HG03457 (cell line): ENCODE results near the gene TMEM151A.
A peak's percentile ranks its signal among the peaks of the same experiment; 100 is the strongest.

Experiments used
- ATAC-seq: cut with Tn5 transposase; IDR thresholded peaks from one replicate; pipeline ENCODE4 v1.9.1; 2021; ENCODE audit warnings: moderate number of reproducible peaks; ENCODE audit not compliant: unreplicated experiment

TMEM151A gene

GRCh38 chr11:66282468-66283455 is 8.9 kb upstream of the TMEM151A start:
- ATAC-seq: peak; percentile 74

DNA sequence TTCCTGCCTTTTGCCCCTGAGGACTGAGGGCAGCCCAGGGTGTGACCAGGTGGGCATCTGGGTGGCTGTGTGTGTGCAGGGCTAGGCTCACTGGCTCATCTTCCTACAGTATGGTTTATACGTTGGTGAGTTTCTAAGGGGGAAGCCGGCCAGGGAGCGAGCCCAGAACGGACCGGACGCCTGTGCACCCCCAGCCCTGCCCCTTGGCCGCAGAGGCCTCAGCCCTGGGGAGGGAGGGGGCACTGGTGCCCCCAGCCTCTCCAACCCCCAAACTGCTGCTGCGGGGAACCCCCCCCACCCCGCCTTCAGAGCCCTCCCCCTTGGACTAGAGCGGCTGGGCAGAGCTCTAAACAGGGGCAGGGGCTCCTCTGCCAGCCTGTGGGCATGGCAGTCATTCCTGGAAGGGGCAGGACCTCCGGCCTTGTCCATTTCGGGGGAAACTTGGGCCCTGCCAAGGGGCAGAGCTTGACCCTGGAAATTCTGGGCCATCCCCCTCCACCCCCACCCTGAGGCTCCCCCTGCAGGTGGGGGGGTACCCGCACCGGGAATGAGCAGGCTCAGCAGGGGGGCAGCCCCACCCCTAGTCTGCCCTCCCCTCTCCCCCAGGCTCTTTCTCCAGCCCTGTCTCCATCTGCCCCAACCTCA is 8.1 kb upstream of the TMEM151A start:
- no peak for ATAC-seq

DNA sequence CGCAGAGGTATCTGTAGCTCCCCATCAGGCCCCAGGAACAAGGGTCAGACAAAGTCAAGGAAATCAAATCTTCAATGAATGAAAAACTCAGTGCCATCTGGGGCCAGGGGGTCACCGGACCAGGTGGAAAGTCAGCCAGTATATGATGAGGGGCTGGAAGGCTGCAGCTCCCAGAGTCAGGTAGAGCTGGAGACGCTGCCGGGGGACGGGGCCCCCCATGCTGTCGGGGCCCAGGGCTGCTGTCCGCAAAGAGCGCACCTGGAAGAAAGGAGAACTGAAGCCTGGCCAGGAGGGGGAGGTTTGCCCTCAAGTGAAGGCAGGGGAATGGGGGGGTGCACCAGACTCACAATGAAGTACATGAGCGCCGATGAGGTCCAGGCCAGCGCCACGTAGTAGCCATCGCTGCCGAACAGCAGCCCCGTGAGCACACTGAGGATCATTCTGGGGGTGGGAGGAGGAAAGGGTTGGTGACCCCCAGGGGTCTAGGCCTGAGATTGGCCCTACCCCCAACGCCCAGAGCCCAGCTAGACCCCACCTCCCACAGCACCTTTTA is 7.1 kb upstream of the TMEM151A start:
- ATAC-seq: no peak

- ATAC-seq: no peak
These were observed 6.3 kb upstream of the TMEM151A start for GRCh38 chr11:66285250-66285947.

GRCh38 chr11:66286699-66287098 is 5.0 kb upstream of the TMEM151A start:
- no peak for ATAC-seq

DNA sequence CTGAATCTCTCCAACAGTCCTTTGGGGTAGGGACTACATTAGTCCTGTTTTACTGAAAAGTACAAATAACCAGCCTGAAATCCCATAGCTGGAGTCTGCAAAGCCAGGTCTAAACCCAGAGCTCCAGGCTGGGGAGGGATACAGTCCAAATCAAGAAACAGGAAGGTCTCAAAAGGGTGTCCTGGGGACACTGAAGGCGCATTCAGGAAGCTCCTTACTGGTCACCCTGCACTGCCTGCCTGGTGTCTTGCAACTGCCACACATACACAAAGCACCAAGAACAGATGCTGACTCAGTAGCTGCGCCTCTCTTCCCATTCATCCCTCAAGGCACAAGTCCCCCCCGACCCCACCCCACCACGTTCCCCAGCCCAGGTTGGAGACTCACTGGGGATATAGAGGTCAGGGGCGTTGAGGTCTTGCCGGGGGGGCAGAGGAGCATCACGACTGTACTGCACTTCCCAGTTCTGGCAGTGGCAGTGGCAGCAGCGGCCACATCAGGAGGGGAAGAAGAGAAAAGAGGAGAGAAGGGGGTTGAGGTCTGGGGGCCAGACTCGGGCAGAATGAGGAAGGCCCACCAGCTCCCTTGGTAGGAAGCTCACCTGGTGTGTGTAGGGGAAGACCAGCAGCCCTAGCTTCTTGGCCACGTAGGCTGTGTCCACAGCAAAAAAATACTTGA is 4.3 kb upstream of the TMEM151A start:
- ATAC-seq: no peak

DNA sequence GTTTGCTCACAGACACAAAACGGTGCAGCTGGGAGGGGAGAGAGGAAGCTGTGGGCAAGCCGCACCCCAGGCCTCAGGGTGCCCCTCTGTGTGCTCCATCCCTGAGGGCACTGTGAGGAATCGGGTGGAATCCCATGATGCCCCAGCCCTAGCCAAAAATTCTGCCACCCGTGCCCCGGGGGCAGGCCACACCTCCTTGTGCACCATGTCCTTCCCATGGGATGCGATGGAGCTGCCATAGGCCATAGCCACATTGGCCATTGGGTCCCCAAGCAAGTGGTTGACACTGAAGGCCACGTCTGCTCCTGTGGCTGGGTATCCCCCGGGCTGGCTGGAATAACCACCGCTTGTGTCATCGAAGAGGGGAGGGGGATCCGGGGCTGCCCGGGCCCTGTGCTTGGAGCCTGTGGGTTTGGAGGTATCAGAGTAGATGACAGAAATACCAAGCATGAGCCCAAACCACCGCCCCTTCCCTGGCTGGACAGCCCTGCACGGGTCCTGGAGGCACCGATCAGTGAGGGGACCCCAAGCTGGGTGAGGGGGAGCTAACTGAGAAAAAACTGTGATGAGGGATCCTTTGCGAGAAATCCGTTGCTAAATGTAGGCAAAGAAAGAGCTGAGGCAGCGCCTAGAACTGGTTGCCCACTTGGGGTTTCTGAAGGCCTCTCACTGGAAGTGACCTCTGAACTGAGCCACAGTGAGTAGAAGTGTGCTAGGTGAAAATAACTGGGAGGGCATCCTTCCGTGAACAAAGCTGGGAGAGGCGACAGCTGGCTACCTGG is 3.6 kb upstream of the TMEM151A start:
- ATAC-seq: no peak

- peak; percentile 67 for ATAC-seq
These were observed 2.8 kb upstream of the TMEM151A start, which contains the start of gene YIF1A for GRCh38 chr11:66288671-66289547. Gene YIF1A (minus strand): TSS chr11:66289143. CDS start chr11:66288985, 158 bp downstream.

- peak; percentile 26 for ATAC-seq
These were observed 2.0 kb upstream of the TMEM151A start for GRCh38 chr11:66289548-66290329.

DNA sequence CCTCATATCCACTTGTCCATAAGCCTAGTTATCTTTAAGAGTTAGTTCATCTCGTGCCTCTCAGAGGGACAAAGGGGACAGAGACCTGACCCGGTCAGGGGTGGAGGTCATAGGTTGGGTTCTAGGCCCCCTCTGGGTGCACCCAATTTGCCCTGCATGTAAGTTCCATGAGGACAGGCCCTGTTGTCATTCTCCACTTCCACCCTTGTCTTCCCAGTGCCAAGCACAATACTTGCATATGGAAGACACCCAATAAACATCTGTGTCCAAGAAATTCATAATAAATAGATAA is 1.4 kb upstream of the TMEM151A start:
- ATAC-seq: no peak

DNA sequence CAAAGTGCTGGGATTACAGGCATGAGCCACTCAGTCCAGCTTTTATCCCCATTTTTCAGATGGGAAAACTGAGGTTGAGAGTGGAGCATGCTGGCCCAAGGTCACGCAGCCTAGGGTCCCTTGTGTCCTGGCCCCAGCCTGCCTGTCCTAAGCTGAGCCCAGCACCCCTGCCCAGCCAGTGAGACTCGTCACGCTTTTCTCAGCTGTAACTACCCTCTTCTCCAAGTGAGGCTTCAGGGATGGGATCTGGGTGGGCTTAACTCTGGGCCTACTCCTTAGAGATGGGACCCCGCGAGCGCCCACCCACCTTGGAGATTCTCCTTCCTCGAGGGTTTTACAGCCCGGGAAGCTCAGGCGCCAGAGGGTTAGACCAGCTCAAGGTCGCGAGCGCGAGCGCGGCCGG is 390 bp upstream of the TMEM151A start:
- no peak for ATAC-seq

GRCh38 chr11:66292543-66293332 is 1.0 kb downstream of the TMEM151A start:
- no peak for ATAC-seq

GRCh38 chr11:66293352-66293751 is 1.7 kb downstream of the TMEM151A start:
- no peak for ATAC-seq

DNA sequence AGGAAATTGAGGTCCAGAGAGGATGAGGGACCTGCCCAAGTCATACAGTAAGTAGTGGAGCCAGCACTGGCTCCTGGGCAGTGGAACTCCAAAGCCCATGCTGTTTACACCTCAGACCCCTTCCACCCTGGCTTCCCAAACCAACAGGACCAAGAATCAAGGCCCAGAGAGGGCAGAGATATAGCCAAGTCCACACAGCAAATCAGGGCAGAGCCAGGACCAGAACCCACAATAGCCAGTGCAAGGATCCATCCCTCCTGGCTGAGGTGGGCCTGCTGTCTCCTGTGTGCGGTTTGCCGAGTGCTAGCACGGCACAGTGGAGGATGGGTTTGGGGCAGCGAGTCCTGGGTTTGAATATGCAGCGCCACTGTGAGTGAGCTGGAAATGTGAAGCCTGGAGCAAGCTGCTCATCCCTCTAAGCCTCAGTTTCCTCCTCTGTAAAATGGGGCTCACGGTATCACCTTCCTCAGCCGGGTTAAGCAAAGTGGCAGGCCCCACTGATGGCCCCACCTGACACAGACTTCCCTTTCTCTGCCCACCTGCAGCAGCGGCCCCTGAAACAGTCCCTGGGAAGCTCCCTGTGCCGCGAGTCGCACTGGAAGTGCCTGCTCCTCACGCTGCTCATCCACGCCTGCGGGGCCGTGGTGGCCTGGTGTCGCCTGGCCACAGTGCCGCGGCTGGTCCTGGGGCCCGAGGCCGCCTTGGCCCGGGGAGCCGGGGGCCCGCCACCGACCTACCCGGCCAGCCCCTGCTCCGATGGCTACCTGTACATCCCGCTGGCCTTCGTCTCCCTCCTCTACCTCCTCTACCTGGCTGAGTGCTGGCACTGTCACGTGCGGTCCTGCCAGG is 2.3 kb downstream of the TMEM151A start:
- no peak for ATAC-seq

DNA sequence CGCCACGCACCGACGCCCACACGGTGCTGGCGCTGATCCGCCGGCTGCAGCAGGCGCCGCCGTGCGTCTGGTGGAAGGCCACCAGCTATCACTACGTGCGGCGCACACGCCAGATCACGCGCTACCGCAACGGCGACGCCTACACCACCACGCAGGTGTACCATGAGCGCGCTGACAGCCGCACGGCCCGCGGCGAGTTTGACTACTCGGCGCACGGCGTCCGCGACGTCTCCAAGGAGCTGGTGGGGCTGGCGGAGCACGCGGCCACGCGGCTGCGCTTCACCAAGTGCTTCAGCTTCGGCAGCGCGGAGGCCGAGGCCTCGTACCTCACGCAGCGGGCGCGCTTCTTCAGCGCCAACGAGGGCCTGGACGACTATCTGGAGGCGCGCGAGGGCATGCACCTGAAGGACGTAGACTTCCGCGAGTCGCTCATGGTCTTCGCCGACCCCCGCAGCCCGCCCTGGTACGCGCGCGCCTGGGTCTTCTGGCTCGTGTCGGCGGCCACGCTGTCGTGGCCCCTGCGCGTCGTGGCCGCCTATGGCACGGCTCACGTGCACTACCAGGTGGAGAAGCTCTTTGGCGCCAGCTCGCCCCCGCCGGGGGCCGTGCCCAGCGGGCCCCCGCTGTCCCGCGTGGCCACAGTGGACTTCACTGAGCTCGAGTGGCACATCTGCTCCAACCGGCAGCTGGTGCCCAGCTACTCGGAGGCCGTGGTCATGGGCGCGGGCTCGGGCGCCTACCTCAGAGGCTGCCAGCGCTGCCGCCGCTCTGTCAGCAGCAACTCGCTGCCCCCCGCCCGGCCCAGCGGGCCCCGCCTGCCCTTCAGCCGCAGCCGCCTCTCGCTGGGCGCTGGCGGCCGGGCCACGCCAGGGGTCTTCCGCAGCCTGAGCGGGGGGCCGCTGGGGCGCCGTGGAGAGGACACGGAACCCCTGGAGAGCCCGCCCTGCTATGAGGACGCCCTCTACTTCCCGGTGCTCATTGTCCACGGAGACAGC is 3.2 kb downstream of the TMEM151A start:
- no peak for ATAC-seq
